Measurements from ENCODE around the gene SLC6A7. TPM values are rescaled to one million over a fixed set of nuclear protein-coding genes. Genes with fewer than 3 reads are reported as not detected.

The SLC6A7 gene
- total RNA-seq, 4 donors from 2014 or later, result not detected

DNA sequence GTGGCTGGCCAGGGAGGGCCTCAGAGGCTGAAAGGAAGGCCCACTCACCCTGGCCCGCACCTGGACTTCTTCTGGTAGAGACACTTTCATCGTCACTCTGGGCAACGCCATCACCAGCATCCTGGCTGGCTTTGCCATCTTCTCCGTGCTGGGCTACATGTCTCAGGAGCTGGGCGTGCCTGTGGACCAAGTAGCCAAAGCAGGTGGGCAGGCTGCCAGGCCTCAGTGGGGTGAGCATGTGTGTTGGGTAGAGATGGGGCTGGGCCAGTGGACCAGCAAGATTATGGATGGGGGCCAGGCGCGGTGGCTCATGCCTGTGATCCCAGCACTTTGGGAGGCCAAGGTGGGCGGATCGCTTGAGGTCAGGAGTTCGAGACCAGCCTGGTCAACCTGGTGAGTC is 12.6 kb downstream of the SLC6A7 start:
- Histone ChIP-seq H3K4me3 (no peak overlapping the region), H3K9me3 (no peaks in the 10 kb centered on the region), H3K36me3 (no peaks in the 10 kb centered on the region), H3K27me3 (no peaks in the 10 kb centered on the region), H3K27ac (no peak overlapping the region), H3K4me1 (no peaks in the 10 kb centered on the region)
- no peak for ATAC-seq
- 87% methylated on average over 6 of the region's 10 CpGs; no CpG with 5 or more reads in 1 of the 2 donors for WGBS, 2 donors (ENCODE audit: low coverage in 1 of 2)
- TF ChIP-seq POLR2AphosphoS5 (IDR thresholded peaks at IDR 0.05), result no peak
- TF ChIP-seq CTCF (IDR thresholded peaks at IDR 0.05), result no peak
- no peak for TF ChIP-seq POLR2A (IDR thresholded peaks at IDR 0.05)
- TF ChIP-seq EP300 (IDR thresholded peaks at IDR 0.05), result no peak

- TF ChIP-seq POLR2AphosphoS5 (IDR thresholded peaks at IDR 0.05) (no peak), CTCF (IDR thresholded peaks at IDR 0.05) (no peak), POLR2A (IDR thresholded peaks at IDR 0.05) (no peak), EP300 (IDR thresholded peaks at IDR 0.05) (no peak)
- peaks cover 2% of the 10 kb centered on the region for H3K27me3 ChIP-seq
- no peak for ATAC-seq
- WGBS, 2 donors (ENCODE audit: low coverage in 1 of 2), result 63 to 85% methylated on average over 2 to 5 of the region's 12 CpGs
- H3K27ac ChIP-seq, result no peak overlapping the region
- no peak overlapping the region for H3K4me3 ChIP-seq
- H3K4me1 ChIP-seq, result no peaks in the 10 kb centered on the region
- H3K36me3 ChIP-seq, result no peaks in the 10 kb centered on the region
- no peaks in the 10 kb centered on the region for H3K9me3 ChIP-seq
These were observed 14.1 kb downstream of the SLC6A7 start for GRCh38 chr5:150203832-150204589.

DNA sequence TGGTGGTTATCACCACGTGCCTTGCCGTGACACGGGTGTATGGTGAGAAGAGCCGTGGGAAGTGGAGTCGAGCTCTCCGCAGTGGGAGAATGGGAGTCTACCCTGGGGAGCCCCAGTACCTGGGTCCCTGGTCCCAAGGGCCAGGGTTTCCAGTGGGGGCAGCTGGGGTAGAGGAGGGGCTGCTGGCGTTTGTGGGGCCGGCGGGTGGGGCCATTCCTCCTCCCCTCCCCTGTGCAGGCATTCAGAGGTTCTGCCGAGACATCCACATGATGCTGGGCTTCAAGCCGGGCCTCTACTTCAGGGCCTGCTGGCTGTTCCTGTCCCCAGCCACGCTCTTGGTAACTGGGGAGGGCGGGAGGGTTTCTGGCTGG is 14.7 kb downstream of the SLC6A7 start:
- no peak for ATAC-seq

DNA sequence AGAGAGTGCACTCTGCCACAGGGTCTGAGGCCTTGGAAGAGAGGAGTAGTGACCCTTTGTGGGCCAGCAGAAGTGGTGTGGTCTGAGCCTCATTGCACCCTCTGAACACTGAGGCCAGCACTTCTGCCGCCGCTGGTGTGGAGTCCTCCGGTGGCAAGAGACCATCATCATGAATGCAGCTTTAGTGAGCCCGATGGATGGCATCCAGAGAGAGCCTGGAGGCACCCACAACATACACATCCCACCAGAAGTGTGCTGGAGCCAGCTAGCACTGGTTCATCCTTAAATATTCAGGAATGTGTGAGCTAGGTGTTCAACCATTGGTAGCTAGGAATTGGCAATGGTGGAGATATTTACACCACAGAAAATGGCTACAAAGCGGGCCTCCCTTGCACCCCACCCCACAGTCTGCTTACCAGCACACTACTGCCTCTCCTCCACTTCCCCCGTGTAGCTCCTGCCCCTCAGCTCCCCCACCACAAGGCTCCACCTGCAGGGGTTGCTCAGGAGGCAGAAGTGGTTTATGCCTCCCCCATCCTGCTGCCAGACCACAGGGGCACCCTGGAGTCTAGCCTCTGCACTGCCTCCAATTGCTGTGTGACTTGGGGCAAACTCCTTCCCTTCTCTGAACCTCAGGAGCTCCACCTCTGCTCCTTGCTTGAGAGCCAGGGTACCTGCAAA is 16.4 kb downstream of the SLC6A7 start:
- Histone ChIP-seq H3K27ac (no peak overlapping the region), H3K36me3 (no peaks in the 10 kb centered on the region), H3K9me3 (no peaks in the 10 kb centered on the region), H3K4me3 (no peak overlapping the region), H3K4me1 (no peaks in the 10 kb centered on the region), H3K27me3 (peaks cover 5% of the 10 kb centered on the region)
- TF ChIP-seq POLR2AphosphoS5 (IDR thresholded peaks at IDR 0.05) (no peak), EP300 (IDR thresholded peaks at IDR 0.05) (no peak), POLR2A (IDR thresholded peaks at IDR 0.05) (no peak), CTCF (IDR thresholded peaks at IDR 0.05) (no peak)
- ATAC-seq, result no peak
- WGBS, 2 donors (ENCODE audit: low coverage in 1 of 2), result no CpG with 5 or more reads among the region's 6 CpGs

More for the DNA sequence above, 14.7 kb downstream of the SLC6A7 start:
- H3K4me3 ChIP-seq, result no peak overlapping the region
- TF ChIP-seq POLR2AphosphoS5 (IDR thresholded peaks at IDR 0.05) (no peak), CTCF (IDR thresholded peaks at IDR 0.05) (no peak), EP300 (IDR thresholded peaks at IDR 0.05) (no peak)
- WGBS, 2 donors (ENCODE audit: low coverage in 1 of 2), result 100% methylated on average over 4 of the region's 13 CpGs; no CpG with 5 or more reads in 1 of the 2 donors
- no peaks in the 10 kb centered on the region for H3K9me3 ChIP-seq
- H3K36me3 ChIP-seq, result no peaks in the 10 kb centered on the region
- H3K27me3 ChIP-seq, result peaks cover 5% of the 10 kb centered on the region
- H3K4me1 ChIP-seq, result no peaks in the 10 kb centered on the region
- H3K27ac ChIP-seq, result no peak overlapping the region

DNA sequence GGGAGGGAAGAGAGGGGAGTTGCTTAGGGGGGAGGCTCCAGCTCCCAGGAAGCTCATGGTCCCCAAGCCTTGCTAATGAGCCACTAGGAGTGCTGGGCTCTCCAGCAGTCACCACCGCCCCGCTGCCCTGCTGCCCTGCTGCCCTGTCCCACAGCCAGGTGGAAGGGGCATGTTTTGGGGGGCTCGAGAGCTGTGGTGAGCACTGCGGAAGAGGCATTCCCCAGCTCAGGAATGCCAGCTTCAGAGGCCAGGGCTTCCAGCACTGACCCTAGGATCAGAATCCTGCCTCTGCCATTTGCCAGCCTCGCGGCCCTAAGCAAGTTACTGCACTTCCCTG is 16.9 kb downstream of the SLC6A7 start:
- no peak overlapping the region for H3K4me3 ChIP-seq
- no peaks in the 10 kb centered on the region for H3K9me3 ChIP-seq
- H3K36me3 ChIP-seq, result no peaks in the 10 kb centered on the region
- no peak overlapping the region for H3K27ac ChIP-seq
- WGBS, 2 donors (ENCODE audit: low coverage in 1 of 2), result 84 to 89% methylated on average over 4 to 6 of the region's 6 CpGs
- H3K27me3 ChIP-seq, result peaks cover 5% of the 10 kb centered on the region
- no peaks in the 10 kb centered on the region for H3K4me1 ChIP-seq
- no peak for ATAC-seq
- TF ChIP-seq EP300 (IDR thresholded peaks at IDR 0.05), result no peak
- TF ChIP-seq CTCF (IDR thresholded peaks at IDR 0.05), result no peak
- no peak for TF ChIP-seq POLR2A (IDR thresholded peaks at IDR 0.05)
- no peak for TF ChIP-seq POLR2AphosphoS5 (IDR thresholded peaks at IDR 0.05)

Data from gastroesophageal sphincter (tissue), 4 donors.